SK-N-SH treated with all-trans-retinoic acid at 6 μM for 48 hours (cell line): ENCODE results near the gene PRMT9.

Source experiments
- ATAC-seq: fragments of 200-7000 bp; cut with Tn5 transposase; 3 replicates; pipeline ENCODE4 v1.9.1; 2020; ENCODE audit warnings: mild to moderate bottlenecking, moderate library complexity
- ARNTL ChIP-seq: fragments of 450-650 bp; formaldehyde crosslinking; IDR thresholded peaks from 2 replicates; pipeline ENCODE4 v1.5.0; 2020; ENCODE audit warnings: low read depth, mild to moderate bottlenecking, moderate library complexity, borderline replicate concordance
- BACH2 ChIP-seq: fragments of 250-450 bp; sonication (Bioruptor Pico); IDR thresholded peaks from 2 replicates; pipeline ENCODE4 v1.9.0; 2021; ENCODE audit warnings: mild to moderate bottlenecking, borderline replicate concordance
- ESRRG ChIP-seq: fragments of 250-450 bp; sonication (Bioruptor Pico); IDR thresholded peaks from 2 replicates; pipeline ENCODE4 v1.6.1; 2021; ENCODE audit warnings: mild to moderate bottlenecking
- GLIS3 ChIP-seq: fragments of 250-450 bp; sonication (Bioruptor Pico); IDR thresholded peaks from 2 replicates; pipeline ENCODE4 v1.5.0; 2020; ENCODE audit warnings: mild to moderate bottlenecking, moderate library complexity
- ISL1 ChIP-seq: fragments of 250-450 bp; sonication (Bioruptor Pico); IDR thresholded peaks from 2 replicates; pipeline ENCODE4 v2.1.2; 2022; ENCODE audit warnings: mild to moderate bottlenecking, moderate library complexity
- OSR1 ChIP-seq: fragments of 250-450 bp; sonication (Bioruptor Pico); IDR thresholded peaks from 2 replicates; pipeline ENCODE4 v1.8.0; 2022; ENCODE audit warnings: moderate library complexity, mild to moderate bottlenecking, inconsistent platforms
- PPARA ChIP-seq: fragments of 250-450 bp; sonication (Bioruptor Pico); IDR thresholded peaks from 2 replicates; pipeline ENCODE4 v1.5.0; 2020; ENCODE audit warnings: mild to moderate bottlenecking, borderline replicate concordance
- SNAI2 ChIP-seq: fragments of 250-450 bp; sonication (Bioruptor Pico); IDR thresholded peaks from 2 replicates; pipeline ENCODE4 v1.5.0; 2020; ENCODE audit warnings: mild to moderate bottlenecking, moderate library complexity
- TCF4 ChIP-seq: fragments of 250-450 bp; sonication (Bioruptor Pico); IDR thresholded peaks from 2 replicates; pipeline ENCODE4 v1.8.0; 2021; ENCODE audit warnings: mild to moderate bottlenecking, moderate library complexity, borderline replicate concordance
- TOX ChIP-seq: fragments of 250-450 bp; sonication (Bioruptor Pico); IDR thresholded peaks from 2 replicates; pipeline ENCODE4 v1.8.0; 2021; ENCODE audit warnings: mild to moderate bottlenecking, moderate library complexity, borderline replicate concordance
- ZFP3 ChIP-seq: fragments of 250-450 bp; sonication (Bioruptor Pico); IDR thresholded peaks from 2 replicates; pipeline ENCODE4 v1.5.0; 2020; ENCODE audit warnings: mild to moderate bottlenecking, moderate library complexity
- ZFP30 ChIP-seq: fragments of 450-650 bp; formaldehyde crosslinking; IDR thresholded peaks from 2 replicates; pipeline ENCODE4 v1.5.0; 2022; ENCODE audit warnings: mild to moderate bottlenecking, moderate library complexity
- ZNF565 ChIP-seq: fragments of 450-650 bp; formaldehyde crosslinking; conservative IDR thresholded peaks from 2 replicates; pipeline ENCODE4 v1.5.0; 2020; ENCODE audit warnings: low read depth, mild to moderate bottlenecking, moderate library complexity
- ZNF70 ChIP-seq: fragments of 450-650 bp; formaldehyde crosslinking; IDR thresholded peaks from 2 replicates; pipeline ENCODE4 v1.5.0; 2020; ENCODE audit warnings: mild to moderate bottlenecking, moderate library complexity
- TF ChIP-seq, protein P1 (sequence below): fragments of 250-450 bp; sonication (Bioruptor Pico); IDR thresholded peaks from 2 replicates; pipeline ENCODE4 v1.5.1; 2020; ENCODE audit warnings: low read depth, mild to moderate bottlenecking, moderate library complexity
- TF ChIP-seq, protein P2 (sequence below): fragments of 250-450 bp; sonication (Bioruptor Pico); IDR thresholded peaks from 2 replicates; pipeline ENCODE4 v1.8.0; 2021; ENCODE audit warnings: low read depth, mild to moderate bottlenecking, moderate library complexity, borderline replicate concordance
- TF ChIP-seq, protein P3 (sequence below): fragments of 250-450 bp; sonication (Bioruptor Pico); IDR thresholded peaks from 2 replicates; pipeline ENCODE4 v1.8.0; 2020; ENCODE audit warnings: mild to moderate bottlenecking, moderate library complexity, borderline replicate concordance
- TF ChIP-seq, protein P4 (sequence below): fragments of 250-450 bp; sonication (Bioruptor Pico); IDR thresholded peaks from 2 replicates; pipeline ENCODE4 v1.5.1; 2021; ENCODE audit warnings: mild to moderate bottlenecking, moderate library complexity
- TF ChIP-seq, protein P5 (sequence below): fragments of 250-450 bp; sonication (Bioruptor Pico); IDR thresholded peaks from 2 replicates; pipeline ENCODE4 v1.5.0; 2020; ENCODE audit warnings: mild to moderate bottlenecking, moderate library complexity

Gene PRMT9

DNA sequence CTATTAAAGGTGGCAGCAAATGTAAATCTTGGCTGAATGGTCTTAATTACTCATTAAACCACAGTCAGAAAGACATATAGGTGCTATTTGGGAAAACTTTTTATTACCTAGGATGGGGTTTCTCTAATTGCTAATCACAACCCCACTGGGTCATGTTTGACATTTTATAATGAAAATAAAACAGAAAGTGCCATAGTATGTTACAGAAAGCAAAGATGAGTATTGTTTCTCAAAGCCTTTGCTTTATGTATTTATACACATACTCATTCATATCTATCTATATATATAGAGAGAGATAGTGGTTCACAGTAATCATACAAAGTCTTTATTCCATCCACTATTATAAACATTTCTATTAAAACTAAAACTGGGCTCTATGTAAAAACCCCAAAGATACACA is 48.6 kb downstream of the PRMT9 start:
- TF ChIP-seq, protein P1, sequence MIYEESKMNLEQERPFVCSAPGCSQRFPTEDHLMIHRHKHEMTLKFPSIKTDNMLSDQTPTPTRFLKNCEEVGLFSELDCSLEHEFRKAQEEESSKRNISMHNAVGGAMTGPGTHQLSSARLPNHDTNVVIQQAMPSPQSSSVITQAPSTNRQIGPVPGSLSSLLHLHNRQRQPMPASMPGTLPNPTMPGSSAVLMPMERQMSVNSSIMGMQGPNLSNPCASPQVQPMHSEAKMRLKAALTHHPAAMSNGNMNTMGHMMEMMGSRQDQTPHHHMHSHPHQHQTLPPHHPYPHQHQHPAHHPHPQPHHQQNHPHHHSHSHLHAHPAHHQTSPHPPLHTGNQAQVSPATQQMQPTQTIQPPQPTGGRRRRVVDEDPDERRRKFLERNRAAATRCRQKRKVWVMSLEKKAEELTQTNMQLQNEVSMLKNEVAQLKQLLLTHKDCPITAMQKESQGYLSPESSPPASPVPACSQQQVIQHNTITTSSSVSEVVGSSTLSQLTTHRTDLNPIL (CRISPR knock-in tag): no peak
- TF ChIP-seq GLIS3 (CRISPR knock-in tag) (no peak), TOX (CRISPR knock-in tag) (no peak), OSR1 (no peak), ESRRG (CRISPR knock-in tag) (no peak), ZNF70 (CRISPR knock-in tag) (no peak), ARNTL (CRISPR knock-in tag) (no peak), SNAI2 (no peak), TCF4 (no peak), ZFP30 (no peak), ISL1 (CRISPR knock-in tag) (no peak), PPARA (CRISPR knock-in tag) (no peak), BACH2 (no peak), ZNF565 (no peak)
- TF ChIP-seq, protein P2, sequence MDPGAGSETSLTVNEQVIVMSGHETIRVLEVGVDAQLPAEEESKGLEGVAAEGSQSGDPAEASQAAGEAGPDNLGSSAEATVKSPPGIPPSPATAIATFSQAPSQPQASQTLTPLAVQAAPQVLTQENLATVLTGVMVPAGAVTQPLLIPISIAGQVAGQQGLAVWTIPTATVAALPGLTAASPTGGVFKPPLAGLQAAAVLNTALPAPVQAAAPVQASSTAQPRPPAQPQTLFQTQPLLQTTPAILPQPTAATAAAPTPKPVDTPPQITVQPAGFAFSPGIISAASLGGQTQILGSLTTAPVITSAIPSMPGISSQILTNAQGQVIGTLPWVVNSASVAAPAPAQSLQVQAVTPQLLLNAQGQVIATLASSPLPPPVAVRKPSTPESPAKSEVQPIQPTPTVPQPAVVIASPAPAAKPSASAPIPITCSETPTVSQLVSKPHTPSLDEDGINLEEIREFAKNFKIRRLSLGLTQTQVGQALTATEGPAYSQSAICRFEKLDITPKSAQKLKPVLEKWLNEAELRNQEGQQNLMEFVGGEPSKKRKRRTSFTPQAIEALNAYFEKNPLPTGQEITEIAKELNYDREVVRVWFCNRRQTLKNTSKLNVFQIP (CRISPR knock-in tag): no peak
- TF ChIP-seq, protein P3, sequence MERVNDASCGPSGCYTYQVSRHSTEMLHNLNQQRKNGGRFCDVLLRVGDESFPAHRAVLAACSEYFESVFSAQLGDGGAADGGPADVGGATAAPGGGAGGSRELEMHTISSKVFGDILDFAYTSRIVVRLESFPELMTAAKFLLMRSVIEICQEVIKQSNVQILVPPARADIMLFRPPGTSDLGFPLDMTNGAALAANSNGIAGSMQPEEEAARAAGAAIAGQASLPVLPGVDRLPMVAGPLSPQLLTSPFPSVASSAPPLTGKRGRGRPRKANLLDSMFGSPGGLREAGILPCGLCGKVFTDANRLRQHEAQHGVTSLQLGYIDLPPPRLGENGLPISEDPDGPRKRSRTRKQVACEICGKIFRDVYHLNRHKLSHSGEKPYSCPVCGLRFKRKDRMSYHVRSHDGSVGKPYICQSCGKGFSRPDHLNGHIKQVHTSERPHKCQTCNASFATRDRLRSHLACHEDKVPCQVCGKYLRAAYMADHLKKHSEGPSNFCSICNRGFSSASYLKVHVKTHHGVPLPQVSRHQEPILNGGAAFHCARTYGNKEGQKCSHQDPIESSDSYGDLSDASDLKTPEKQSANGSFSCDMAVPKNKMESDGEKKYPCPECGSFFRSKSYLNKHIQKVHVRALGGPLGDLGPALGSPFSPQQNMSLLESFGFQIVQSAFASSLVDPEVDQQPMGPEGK (CRISPR knock-in tag): no peak
- TF ChIP-seq, protein P4, sequence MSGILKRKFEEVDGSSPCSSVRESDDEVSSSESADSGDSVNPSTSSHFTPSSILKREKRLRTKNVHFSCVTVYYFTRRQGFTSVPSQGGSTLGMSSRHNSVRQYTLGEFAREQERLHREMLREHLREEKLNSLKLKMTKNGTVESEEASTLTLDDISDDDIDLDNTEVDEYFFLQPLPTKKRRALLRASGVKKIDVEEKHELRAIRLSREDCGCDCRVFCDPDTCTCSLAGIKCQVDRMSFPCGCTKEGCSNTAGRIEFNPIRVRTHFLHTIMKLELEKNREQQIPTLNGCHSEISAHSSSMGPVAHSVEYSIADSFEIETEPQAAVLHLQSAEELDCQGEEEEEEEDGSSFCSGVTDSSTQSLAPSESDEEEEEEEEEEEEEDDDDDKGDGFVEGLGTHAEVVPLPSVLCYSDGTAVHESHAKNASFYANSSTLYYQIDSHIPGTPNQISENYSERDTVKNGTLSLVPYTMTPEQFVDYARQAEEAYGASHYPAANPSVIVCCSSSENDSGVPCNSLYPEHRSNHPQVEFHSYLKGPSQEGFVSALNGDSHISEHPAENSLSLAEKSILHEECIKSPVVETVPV: no peak
- TF ChIP-seq, all 23 proteins: peak for 0
- no peak for ATAC-seq

DNA sequence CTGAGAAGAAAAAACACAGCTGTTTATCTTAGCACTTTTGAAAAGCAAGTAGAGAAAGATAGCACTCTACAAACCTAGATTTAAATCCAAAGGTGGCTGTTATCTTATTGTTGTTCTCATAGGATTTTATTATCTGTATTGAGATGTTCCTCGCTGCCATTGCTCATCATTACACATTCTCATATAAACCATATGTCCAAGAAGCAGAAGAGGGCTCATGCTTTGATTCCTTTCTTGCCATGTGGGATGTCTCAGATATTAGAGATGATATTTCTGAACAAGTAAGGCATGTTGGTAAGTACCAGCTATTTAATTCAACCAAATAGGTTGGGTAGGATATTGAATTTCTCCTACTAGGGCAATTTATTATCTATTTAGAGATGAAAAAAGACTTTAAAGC is 50.3 kb downstream of the PRMT9 start:
- ATAC-seq: peak; percentile 60
- TF ChIP-seq, protein P2 (CRISPR knock-in tag): no peak
- no peak for TF ChIP-seq ZNF70 (CRISPR knock-in tag)

DNA sequence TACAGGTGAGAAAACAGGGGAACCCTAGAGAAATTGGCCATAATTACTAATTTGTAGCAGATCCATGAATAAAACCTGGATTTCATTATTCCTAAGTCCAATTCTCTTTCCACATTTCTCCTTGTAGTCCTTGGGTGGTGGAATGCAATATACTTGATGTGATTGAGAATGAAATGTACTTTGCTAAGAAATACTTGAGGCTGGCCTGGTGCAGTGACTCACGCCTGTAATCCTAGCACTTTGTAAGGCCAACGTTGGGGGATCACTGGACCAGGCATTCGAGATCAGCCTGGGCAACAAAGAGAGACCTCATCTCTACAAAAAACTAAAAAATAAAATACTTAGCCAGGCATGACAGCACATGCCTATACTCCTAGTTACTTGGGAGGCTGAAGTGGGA is 50.9 kb downstream of the PRMT9 start:
- ATAC-seq: peak; percentile 99
- TF ChIP-seq PPARA (CRISPR knock-in tag) (no peak), ZFP3 (CRISPR knock-in tag) (no peak), ZNF70 (CRISPR knock-in tag) (no peak), TOX (CRISPR knock-in tag) (no peak), ISL1 (CRISPR knock-in tag) (no peak), TCF4 (no peak), ARNTL (CRISPR knock-in tag) (no peak), ZFP30 (no peak), ZNF565 (no peak), BACH2 (no peak), ESRRG (CRISPR knock-in tag) (no peak)
- TF ChIP-seq, protein P5, sequence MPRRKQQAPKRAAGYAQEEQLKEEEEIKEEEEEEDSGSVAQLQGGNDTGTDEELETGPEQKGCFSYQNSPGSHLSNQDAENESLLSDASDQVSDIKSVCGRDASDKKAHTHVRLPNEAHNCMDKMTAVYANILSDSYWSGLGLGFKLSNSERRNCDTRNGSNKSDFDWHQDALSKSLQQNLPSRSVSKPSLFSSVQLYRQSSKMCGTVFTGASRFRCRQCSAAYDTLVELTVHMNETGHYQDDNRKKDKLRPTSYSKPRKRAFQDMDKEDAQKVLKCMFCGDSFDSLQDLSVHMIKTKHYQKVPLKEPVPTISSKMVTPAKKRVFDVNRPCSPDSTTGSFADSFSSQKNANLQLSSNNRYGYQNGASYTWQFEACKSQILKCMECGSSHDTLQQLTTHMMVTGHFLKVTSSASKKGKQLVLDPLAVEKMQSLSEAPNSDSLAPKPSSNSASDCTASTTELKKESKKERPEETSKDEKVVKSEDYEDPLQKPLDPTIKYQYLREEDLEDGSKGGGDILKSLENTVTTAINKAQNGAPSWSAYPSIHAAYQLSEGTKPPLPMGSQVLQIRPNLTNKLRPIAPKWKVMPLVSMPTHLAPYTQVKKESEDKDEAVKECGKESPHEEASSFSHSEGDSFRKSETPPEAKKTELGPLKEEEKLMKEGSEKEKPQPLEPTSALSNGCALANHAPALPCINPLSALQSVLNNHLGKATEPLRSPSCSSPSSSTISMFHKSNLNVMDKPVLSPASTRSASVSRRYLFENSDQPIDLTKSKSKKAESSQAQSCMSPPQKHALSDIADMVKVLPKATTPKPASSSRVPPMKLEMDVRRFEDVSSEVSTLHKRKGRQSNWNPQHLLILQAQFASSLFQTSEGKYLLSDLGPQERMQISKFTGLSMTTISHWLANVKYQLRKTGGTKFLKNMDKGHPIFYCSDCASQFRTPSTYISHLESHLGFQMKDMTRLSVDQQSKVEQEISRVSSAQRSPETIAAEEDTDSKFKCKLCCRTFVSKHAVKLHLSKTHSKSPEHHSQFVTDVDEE (CRISPR knock-in tag): no peak
- TF ChIP-seq, protein P1 (CRISPR knock-in tag): no peak
- TF ChIP-seq, protein P3 (CRISPR knock-in tag): no peak
- TF ChIP-seq, protein P4: no peak
